ENCODE results near the gene DYNLT4. TPM values are rescaled to one million over a fixed set of nuclear protein-coding genes. Genes with fewer than 3 reads are reported as not detected.

The DYNLT4 gene
- total RNA-seq, 6 experiments from 2014 or later = 0.26 TPM; not detected in 5

GRCh38 chr1:44805311-44806024, 1.7 kb downstream of the DYNLT4 start:
- Histone ChIP-seq H3K36me3 (peaks cover 0 to 13% (median 1%) of the 10 kb centered on the region in 4 donors), H3K27me3 (no peaks in the 10 kb centered on the region), H3K4me3 (no peak overlapping the region), H3K9me3 (no peaks in the 10 kb centered on the region), H3K27ac (peak overlapping the region in 1 of 3 donors; percentile 96), H3K4me1 (peaks cover 2 to 49% (median 28%) of the 10 kb centered on the region in 4 donors)
- TF ChIP-seq, protein P1, sequence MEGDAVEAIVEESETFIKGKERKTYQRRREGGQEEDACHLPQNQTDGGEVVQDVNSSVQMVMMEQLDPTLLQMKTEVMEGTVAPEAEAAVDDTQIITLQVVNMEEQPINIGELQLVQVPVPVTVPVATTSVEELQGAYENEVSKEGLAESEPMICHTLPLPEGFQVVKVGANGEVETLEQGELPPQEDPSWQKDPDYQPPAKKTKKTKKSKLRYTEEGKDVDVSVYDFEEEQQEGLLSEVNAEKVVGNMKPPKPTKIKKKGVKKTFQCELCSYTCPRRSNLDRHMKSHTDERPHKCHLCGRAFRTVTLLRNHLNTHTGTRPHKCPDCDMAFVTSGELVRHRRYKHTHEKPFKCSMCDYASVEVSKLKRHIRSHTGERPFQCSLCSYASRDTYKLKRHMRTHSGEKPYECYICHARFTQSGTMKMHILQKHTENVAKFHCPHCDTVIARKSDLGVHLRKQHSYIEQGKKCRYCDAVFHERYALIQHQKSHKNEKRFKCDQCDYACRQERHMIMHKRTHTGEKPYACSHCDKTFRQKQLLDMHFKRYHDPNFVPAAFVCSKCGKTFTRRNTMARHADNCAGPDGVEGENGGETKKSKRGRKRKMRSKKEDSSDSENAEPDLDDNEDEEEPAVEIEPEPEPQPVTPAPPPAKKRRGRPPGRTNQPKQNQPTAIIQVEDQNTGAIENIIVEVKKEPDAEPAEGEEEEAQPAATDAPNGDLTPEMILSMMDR (IDR thresholded peaks at IDR 0.05) = no peak
- no peak for TF ChIP-seq POLR2A (IDR thresholded peaks at IDR 0.05)
- ATAC-seq (no peak), DNase-seq (peak in 2 of 3 donors; percentile 41 to 56)
- intact Hi-C loops (cut with DNase I) = no loop called here
- 95% methylated on average over 15 of the region's 20 CpGs for WGBS (ENCODE audit: insufficient coverage, low coverage, low lambda C conversion rate, missing lambda C conversion rate)

- H3K9me3 ChIP-seq = no peaks in the 10 kb centered on the region
- ATAC-seq = no peak
- no peaks in the 10 kb centered on the region for H3K27me3 ChIP-seq
- 69% methylated on average over 4 of the region's 13 CpGs for WGBS (ENCODE audit: insufficient coverage, low coverage, low lambda C conversion rate, missing lambda C conversion rate)
- DNase-seq = peak in 1 of 3 donors; percentile 46
- TF ChIP-seq, protein P1 (IDR thresholded peaks at IDR 0.05) = no peak
- TF ChIP-seq POLR2A (IDR thresholded peaks at IDR 0.05) = no peak
- H3K27ac ChIP-seq = no peak overlapping the region
- intact Hi-C loops (cut with DNase I) = no loop called here
- peaks cover 2 to 34% (median 18%) of the 10 kb centered on the region in 4 donors for H3K4me1 ChIP-seq
- peaks cover 0 to 13% (median 1%) of the 10 kb centered on the region in 4 donors for H3K36me3 ChIP-seq
- H3K4me3 ChIP-seq = no peak overlapping the region
Measured at GRCh38 chr1:44803312-44804095, 3.6 kb downstream of the DYNLT4 start.

- Histone ChIP-seq H3K27ac (no peak overlapping the region), H3K9me3 (no peaks in the 10 kb centered on the region), H3K4me3 (no peak overlapping the region), H3K4me1 (peaks cover 2 to 29% (median 13%) of the 10 kb centered on the region in 4 donors), H3K27me3 (no peaks in the 10 kb centered on the region), H3K36me3 (peaks cover 0 to 13% (median 1%) of the 10 kb centered on the region in 4 donors)
- ATAC-seq (no peak), DNase-seq (no peak)
- no peak for TF ChIP-seq POLR2A (IDR thresholded peaks at IDR 0.05)
- TF ChIP-seq, protein P1 (IDR thresholded peaks at IDR 0.05) = no peak
- 93% methylated on average over 7 of the region's 9 CpGs for WGBS (ENCODE audit: insufficient coverage, low coverage, low lambda C conversion rate, missing lambda C conversion rate)
- intact Hi-C loops (cut with DNase I) = no loop called here
Measured at GRCh38 chr1:44803062-44803311, 4.2 kb downstream of the DYNLT4 start.

- H3K4me1 ChIP-seq = peaks cover 2 to 24% (median 10%) of the 10 kb centered on the region in 4 donors
- intact Hi-C loops (cut with DNase I) = no loop called here
- no peak overlapping the region for H3K27ac ChIP-seq
Measured at GRCh38 chr1:44802306-44803061, 4.7 kb downstream of the DYNLT4 start.

More at GRCh38 chr1:44802306-44803061, 4.7 kb downstream of the DYNLT4 start:
- WGBS (ENCODE audit: insufficient coverage, low coverage, low lambda C conversion rate, missing lambda C conversion rate) = 57% methylated on average over 1 of the region's 13 CpGs
- no peaks in the 10 kb centered on the region for H3K9me3 ChIP-seq
- no peak for TF ChIP-seq POLR2A (IDR thresholded peaks at IDR 0.05)
- TF ChIP-seq, protein P1 (IDR thresholded peaks at IDR 0.05) = no peak
- no peaks in the 10 kb centered on the region for H3K27me3 ChIP-seq
- peaks cover 0 to 13% (median 1%) of the 10 kb centered on the region in 4 donors for H3K36me3 ChIP-seq
- ATAC-seq = no peak
- DNase-seq = peak in 1 of 3 donors; percentile 56
- H3K4me3 ChIP-seq = no peak overlapping the region

All from right lobe of liver (tissue), 6 donors.